HepG2 (cell line): ENCODE results near the gene CASZ1.

Experiments
- CTCF ChIP-seq: sonication (generic); formaldehyde crosslinking; IDR thresholded peaks from 2 replicates; pipeline ENCODE4 v1.5.0; 2020; ENCODE audit warnings: mild to moderate bottlenecking, missing genetic modification reagents, moderate library complexity
- HCFC1 ChIP-seq: fragments of 150-350 bp; IDR thresholded peaks from 2 replicates; pipeline ENCODE4 v1.6.1; 2014; ENCODE audit warnings: low read depth, low read length
- HDAC6 ChIP-seq: fragments of 200-600 bp; sonication (generic); IDR thresholded peaks from 2 replicates; pipeline ENCODE4 v1.7.0; 2017; ENCODE audit warnings: mild to moderate bottlenecking, antibody characterized with exemption, low read length, low read depth
- HES4 ChIP-seq: sonication (generic); formaldehyde crosslinking; IDR thresholded peaks from 2 replicates; pipeline ENCODE4 v1.9.0; 2021; ENCODE audit warnings: mild to moderate bottlenecking, missing genetic modification reagents, borderline replicate concordance
- HOXA9 ChIP-seq: sonication (generic); formaldehyde crosslinking; IDR thresholded peaks from 2 replicates; pipeline ENCODE4 v1.8.1; 2022; ENCODE audit warnings: missing genetic modification reagents, mild to moderate bottlenecking, moderate library complexity, borderline replicate concordance
- SIN3A ChIP-seq: IDR thresholded peaks from 2 replicates; pipeline ENCODE4 v1.6.1; 2011; ENCODE audit warnings: low read depth, mild to moderate bottlenecking, control low read depth, low read length, borderline replicate concordance
- ZNF180 ChIP-seq: sonication (generic); formaldehyde crosslinking; IDR thresholded peaks from 2 replicates; pipeline ENCODE4 v1.4.0; 2020; ENCODE audit warnings: low read depth, missing genetic modification reagents, borderline replicate concordance

DNA sequence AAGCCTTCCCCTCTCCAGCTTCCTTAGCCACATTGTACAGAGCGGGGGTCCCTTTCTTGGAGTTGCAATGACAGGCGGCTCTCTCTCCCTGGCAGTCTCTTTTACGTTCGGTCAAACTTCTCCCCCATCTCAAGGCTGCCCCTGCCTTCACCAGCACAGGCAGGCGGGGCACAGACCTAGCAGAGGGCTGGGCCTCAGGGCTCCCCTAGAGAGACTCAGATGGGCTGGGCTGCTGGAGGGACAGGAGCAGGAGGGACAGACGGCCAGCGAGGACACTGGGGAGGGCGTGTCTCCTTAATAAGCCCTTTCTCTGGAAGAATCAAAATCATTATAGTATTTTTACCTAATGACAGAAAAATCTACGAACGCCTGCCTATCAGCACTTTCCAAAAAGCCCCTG lies 79.6 kb downstream of the CASZ1 start:
- no peak for TF ChIP-seq HOXA9 (CRISPR knock-in tag)
- no peak for TF ChIP-seq HCFC1
- TF ChIP-seq CTCF (CRISPR knock-in tag) = no peak
- no peak for TF ChIP-seq HES4
- no peak for TF ChIP-seq SIN3A
- TF ChIP-seq HDAC6 = no peak
- TF ChIP-seq ZNF180 (CRISPR knock-in tag) = no peak
